DND-41 (cell line): ENCODE data around the gene HSP90B1.
A peak's percentile ranks its signal among the peaks of the same experiment; 100 is the strongest.

Source experiments
- ATAC-seq: fragments of 200-7000 bp; cut with Tn5 transposase; 3 replicates; pipeline ENCODE4 v1.9.1; 2021; ENCODE audit warnings: low read depth; ENCODE audit not compliant: insufficient read depth
- DNase-seq: peaks from one replicate; pipeline ENCODE4 v3.0.0-alpha.2; 2020
- H2AFZ ChIP-seq: 2 replicates; pipeline ENCODE4 v1.6.0; 2012; ENCODE audit warnings: low read depth, low read length
- H3K27ac ChIP-seq: 2 replicates; pipeline ENCODE4 v1.5.1; 2012; ENCODE audit warnings: low read length, inconsistent platforms
- H3K27me3 ChIP-seq: fragments of 200-600 bp; sonication (generic); 2 replicates; pipeline ENCODE4 v1.6.0; 2012; ENCODE audit warnings: low read length, mild to moderate bottlenecking, inconsistent platforms; ENCODE audit not compliant: insufficient read depth, poor library complexity
- H3K36me3 ChIP-seq: 2 replicates; pipeline ENCODE4 v1.5.1; 2012; ENCODE audit warnings: low read length, inconsistent platforms; ENCODE audit not compliant: insufficient read depth
- H3K4me1 ChIP-seq: 2 replicates; pipeline ENCODE4 v1.5.1; 2012; ENCODE audit warnings: mild to moderate bottlenecking, low read length; ENCODE audit not compliant: insufficient read depth
- H3K4me2 ChIP-seq: 2 replicates; pipeline ENCODE4 v1.6.0; 2012; ENCODE audit warnings: mild to moderate bottlenecking, moderate library complexity, low read length, inconsistent platforms; ENCODE audit not compliant: insufficient read depth
- H3K4me3 ChIP-seq, 2 experiments: fragments of 200-600 bp in 1 of 2; shearing (Covaris generic) in 1 of 2; 2 replicates each; pipeline ENCODE4 v1.5.1; 2012 to 2016; ENCODE audit warnings: inconsistent platforms in 2 of 2, low read length in 2 of 2, mild to moderate bottlenecking in 2 of 2, low read depth in 1 of 2, moderate library complexity in 1 of 2
- H3K79me2 ChIP-seq: 2 replicates; pipeline ENCODE4 v1.6.0; 2012; ENCODE audit warnings: low read length, inconsistent platforms; ENCODE audit not compliant: insufficient read depth
- H3K9ac ChIP-seq: 2 replicates; pipeline ENCODE4 v1.6.0; 2012; ENCODE audit warnings: low read depth, mild to moderate bottlenecking, inconsistent platforms, low read length, moderate library complexity
- H3K9me3 ChIP-seq: 2 replicates; pipeline ENCODE4 v1.5.1; 2012; ENCODE audit warnings: low read length, moderate library complexity, mild to moderate bottlenecking, inconsistent platforms; ENCODE audit not compliant: insufficient read depth, severe bottlenecking
- H4K20me1 ChIP-seq: 2 replicates; pipeline ENCODE4 v1.6.0; 2012; ENCODE audit warnings: low read length; ENCODE audit not compliant: insufficient read depth
- CTCF ChIP-seq: IDR thresholded peaks from 2 replicates; pipeline ENCODE4 v1.5.1; 2012; ENCODE audit warnings: borderline replicate concordance, low read length, moderate library complexity, mild to moderate bottlenecking; ENCODE audit not compliant: poor library complexity, severe bottlenecking; ENCODE audit errors: extremely low read depth
- EZH2 ChIP-seq: IDR thresholded peaks from 3 replicates; pipeline ENCODE4 v1.6.1; 2012; ENCODE audit warnings: borderline replicate concordance, low read depth, mild to moderate bottlenecking, moderate library complexity, low read length, inconsistent platforms; ENCODE audit not compliant: severe bottlenecking

The HSP90B1 gene

DNA sequence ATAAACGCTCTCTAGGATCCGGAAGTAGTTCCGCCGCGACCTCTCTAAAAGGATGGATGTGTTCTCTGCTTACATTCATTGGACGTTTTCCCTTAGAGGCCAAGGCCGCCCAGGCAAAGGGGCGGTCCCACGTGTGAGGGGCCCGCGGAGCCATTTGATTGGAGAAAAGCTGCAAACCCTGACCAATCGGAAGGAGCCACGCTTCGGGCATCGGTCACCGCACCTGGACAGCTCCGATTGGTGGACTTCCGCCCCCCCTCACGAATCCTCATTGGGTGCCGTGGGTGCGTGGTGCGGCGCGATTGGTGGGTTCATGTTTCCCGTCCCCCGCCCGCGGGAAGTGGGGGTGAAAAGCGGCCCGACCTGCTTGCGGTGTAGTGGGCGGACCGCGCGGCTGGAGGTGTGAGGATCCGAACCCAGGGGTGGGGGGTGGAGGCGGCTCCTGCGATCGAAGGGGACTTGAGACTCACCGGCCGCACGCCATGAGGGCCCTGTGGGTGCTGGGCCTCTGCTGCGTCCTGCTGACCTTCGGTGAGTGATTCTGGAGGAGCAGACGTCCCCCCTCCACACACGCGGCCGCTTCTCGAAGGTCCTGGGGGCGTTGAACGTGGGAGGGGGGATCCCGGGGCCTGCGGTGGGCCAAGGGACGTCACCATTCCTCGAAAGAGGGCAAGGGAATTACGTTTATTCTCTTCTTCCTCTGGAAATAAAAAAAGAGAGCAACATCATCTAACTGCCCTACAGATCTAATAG is at the start of gene HSP90B1:
Gene HSP90B1, plus strand, starts transcription at position 377 of the 753 bp plus-strand sequence. Its CDS starts 106 bp downstream, at position 483.
- H3K36me3 ChIP-seq = peaks cover 40% of the 10 kb centered on the region
- H3K4me1 ChIP-seq = peaks cover 51% of the 10 kb centered on the region
- ATAC-seq = peak; percentile 86
- H2AFZ ChIP-seq = peak within 1 kb of the TSS; percentile 76
- peak within 1 kb of the TSS; percentile 63 to 82 for H3K4me3 ChIP-seq
- peaks cover 48% of the 10 kb centered on the region for H3K79me2 ChIP-seq
- H3K9me3 ChIP-seq = no peaks in the 10 kb centered on the region
- peaks cover 20% of the 10 kb centered on the region; the same call in 1 of the 2 replicates for H4K20me1 ChIP-seq
- TF ChIP-seq CTCF (no peak), EZH2 (no peak)
- H3K9ac ChIP-seq = peak within 1 kb of the TSS; percentile 78
- peak within 1 kb of the TSS; percentile 88 for H3K27ac ChIP-seq
- peak within 1 kb of the TSS; percentile 81 for H3K4me2 ChIP-seq
- H3K27me3 ChIP-seq = no peaks in the 10 kb centered on the region
- DNase-seq = peak; percentile 100

GRCh38 chr12:103881261-103881660 is 48.9 kb upstream of the HSP90B1 start:
- Histone ChIP-seq H3K4me3 (no peak overlapping the region), H3K4me2 (no peak overlapping the region), H3K9me3 (no peaks in the 10 kb centered on the region), H4K20me1 (no peaks in the 10 kb centered on the region), H3K4me1 (peaks cover 4% of the 10 kb centered on the region), H3K79me2 (no peaks in the 10 kb centered on the region), H3K27ac (no peak overlapping the region), H3K36me3 (no peaks in the 10 kb centered on the region), H3K27me3 (peaks cover 21% of the 10 kb centered on the region), H3K9ac (no peak overlapping the region), H2AFZ (no peak overlapping the region)
- no peak for DNase-seq
- no peak for ATAC-seq
- no peak for TF ChIP-seq EZH2
- TF ChIP-seq CTCF = no peak

DNA sequence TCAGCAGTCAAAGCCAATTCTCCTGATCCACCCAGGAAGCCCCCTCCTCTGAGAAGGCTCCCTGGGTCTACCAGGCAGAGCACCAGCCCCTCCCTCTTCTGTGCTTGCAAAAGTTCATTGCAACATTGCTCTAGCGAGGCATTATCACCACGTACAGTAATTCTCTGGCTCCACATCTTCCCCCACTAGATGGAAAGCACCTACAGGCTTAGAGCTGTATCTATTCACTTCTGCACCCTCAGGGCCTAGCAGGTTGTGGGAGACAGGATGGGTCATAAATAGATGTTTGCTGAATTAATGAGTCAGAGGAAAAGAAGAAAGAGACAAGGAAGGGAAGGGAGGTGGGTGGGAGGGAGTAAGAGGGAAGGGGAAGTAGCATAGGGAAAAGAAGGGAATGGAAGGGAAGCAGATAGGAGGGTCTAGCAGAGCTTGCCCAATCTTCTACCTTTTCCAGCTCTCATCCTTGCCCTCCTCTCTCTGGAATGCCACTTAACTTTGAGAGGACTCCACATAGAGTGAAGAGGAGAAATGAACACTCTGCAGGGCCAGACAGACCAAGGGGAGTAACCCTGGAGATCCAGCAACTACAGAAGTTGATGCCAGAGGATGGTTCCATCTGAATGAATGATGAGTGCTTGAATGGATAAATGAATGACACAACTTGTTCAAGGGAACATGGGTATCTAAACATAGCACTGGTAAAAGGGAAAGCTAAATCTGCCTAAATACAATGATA is 47.2 kb upstream of the HSP90B1 start:
- H3K79me2 ChIP-seq = no peaks in the 10 kb centered on the region
- no peak for TF ChIP-seq EZH2
- no peak for TF ChIP-seq CTCF
- no peak overlapping the region for H3K27ac ChIP-seq
- no peaks in the 10 kb centered on the region for H3K36me3 ChIP-seq
- no peak overlapping the region for H3K9ac ChIP-seq
- ATAC-seq (no peak), DNase-seq (no peak)
- no peak overlapping the region for H3K4me3 ChIP-seq
- no peaks in the 10 kb centered on the region for H4K20me1 ChIP-seq
- H3K27me3 ChIP-seq = peaks cover 21% of the 10 kb centered on the region
- H3K9me3 ChIP-seq = no peaks in the 10 kb centered on the region
- peaks cover 3% of the 10 kb centered on the region for H3K4me1 ChIP-seq
- no peak overlapping the region for H3K4me2 ChIP-seq
- H2AFZ ChIP-seq = no peak overlapping the region
